Aorta (tissue), 5 donors: Measurements from ENCODE around the gene SHANK3. TPM values are rescaled to one million over a fixed set of nuclear protein-coding genes. Genes with fewer than 3 reads are reported as not detected.

Experiments
- ATAC-seq: fragments of 200-7000 bp; cut with Tn5 transposase; one replicate; pipeline ENCODE4 v1.9.1; 2022; ENCODE audit warnings: moderate library complexity; ENCODE audit not compliant: low FRiP score
- DNase-seq, 2 donors: peaks; one replicate each; pipeline ENCODE4 v3.0.0-alpha.2; 2020
- H3K27ac ChIP-seq, 2 donors: one replicate each; pipeline ENCODE4 v1.5.1; 2013; ENCODE audit warnings: low read length in 2 of 2, mild to moderate bottlenecking in 2 of 2, moderate library complexity in 2 of 2, control low read depth in 1 of 2, inconsistent platforms in 1 of 2, low read depth in 1 of 2
- H3K27me3 ChIP-seq, 2 donors: one replicate each; pipeline ENCODE4 v1.6.1; 2013; ENCODE audit warnings: control low read depth in 1 of 2, low read length in 1 of 2, mild to moderate bottlenecking in 1 of 2, moderate library complexity in 1 of 2; ENCODE audit not compliant: insufficient read depth in 2 of 2, control insufficient read depth in 1 of 2
- H3K36me3 ChIP-seq, 2 donors: one replicate each; pipeline ENCODE4 v1.6.1; 2013; ENCODE audit warnings: control low read depth in 1 of 2, low read length in 1 of 2, mild to moderate bottlenecking in 1 of 2; ENCODE audit not compliant: insufficient read depth in 2 of 2, control insufficient read depth in 1 of 2
- H3K4me1 ChIP-seq, 2 donors: one replicate each; pipeline ENCODE4 v1.6.1; 2013; ENCODE audit warnings: low read length in 2 of 2, control low read depth in 1 of 2, mild to moderate bottlenecking in 1 of 2, moderate library complexity in 1 of 2; ENCODE audit not compliant: insufficient read depth in 2 of 2, control insufficient read depth in 1 of 2
- H3K4me3 ChIP-seq, 2 donors: one replicate each; pipeline ENCODE4 v1.5.1; 2013; ENCODE audit warnings: low read length in 2 of 2, control low read depth in 1 of 2, mild to moderate bottlenecking in 1 of 2
- H3K9me3 ChIP-seq: one replicate; pipeline ENCODE4 v1.6.1; 2013; ENCODE audit warnings: mild to moderate bottlenecking, low read length; ENCODE audit not compliant: control insufficient read depth
- WGBS, 2 donors: extraction: QIAGEN DNeasy Blood & Tissue Kit; methylation state at CpG; one replicate each; pipeline ENCODE4 v1.1.7; 2013; 5-methylcytosine and 5-hydroxymethylcytosine counted together
- intact Hi-C, 2 donors: fragments of 100-400 bp; cut with DNase I; formaldehyde crosslinking; loops; one replicate each; pipeline versions ENCODE4 v1.14.2 to v1.15.0; 2022
- polyA plus RNA-seq, 2 donors: library from polyadenylated mRNA; stranded (reverse); fragments of 200-250 nt; gene quantifications; one replicate each; pipeline ENCODE4 v1.2.3, GENCODE V29; 2013
- total RNA-seq, 2 donors: library from RNA; stranded (reverse); fragmentation: NEBNext Ultra II Directional; extraction: Animal tissue kit (Norgen Biotek cat#: 25700); gene quantifications; one replicate each; pipeline ENCODE4 v1.2.1, GENCODE V29; 2021
- donor health status: healthy with polysubstance abuse.
- donor health status: Bipolar disorder and iron deficiency.
- donor health status: DM: no; HTN: no; CAD: no.
- donor health status: DM: no; HTN: no; CAD: no.
- donor health status: DM: yes; HTN: yes; CAD: no.

Gene SHANK3
- total and polyA plus RNA-seq, 4 donors: 0.63 to 62.9 (median 25.9) TPM

- peak in 1 of 2 donors; percentile 48 for DNase-seq
- 93 to 95% methylated on average over 21 of the region's 21 CpGs for WGBS, 2 donors
- Histone ChIP-seq H3K27ac (no peak overlapping the region), H3K36me3 (no peaks in the 10 kb centered on the region), H3K9me3 (no peaks in the 10 kb centered on the region), H3K4me1 (no peaks in the 10 kb centered on the region), H3K27me3 (no peaks in the 10 kb centered on the region), H3K4me3 (no peak overlapping the region)
- no peak for ATAC-seq
- intact Hi-C loops: no loop called here
Observed at GRCh38 chr22:50683086-50683993, 10.7 kb downstream of the SHANK3 start.

GRCh38 chr22:50683994-50684371, 11.4 kb downstream of the SHANK3 start:
- H3K36me3 ChIP-seq: no peaks in the 10 kb centered on the region
- 77 to 79% methylated on average over 6 of the region's 6 CpGs for WGBS, 2 donors
- H3K9me3 ChIP-seq: no peaks in the 10 kb centered on the region
- H3K27ac ChIP-seq: no peak overlapping the region
- no peaks in the 10 kb centered on the region for H3K27me3 ChIP-seq
- ATAC-seq (no peak), DNase-seq (peak in 1 of 2 donors; percentile 46)
- intact Hi-C loops: no loop called here
- no peaks in the 10 kb centered on the region for H3K4me1 ChIP-seq
- no peak overlapping the region for H3K4me3 ChIP-seq

- Histone ChIP-seq H3K27me3 (no peaks in the 10 kb centered on the region), H3K4me3 (no peak overlapping the region), H3K4me1 (no peaks in the 10 kb centered on the region), H3K9me3 (no peaks in the 10 kb centered on the region), H3K36me3 (no peaks in the 10 kb centered on the region), H3K27ac (no peak overlapping the region)
- DNase-seq (peak in 1 of 2 donors; percentile 59), ATAC-seq (no peak)
- WGBS, 2 donors: 85 to 90% methylated on average over 8 of the region's 8 CpGs
- intact Hi-C loops: no loop called here
Observed at GRCh38 chr22:50684501-50684900, 11.9 kb downstream of the SHANK3 start.

GRCh38 chr22:50684986-50685385, 12.4 kb downstream of the SHANK3 start:
- no peak overlapping the region for H3K4me3 ChIP-seq

GRCh38 chr22:50686794-50687193, 14.2 kb downstream of the SHANK3 start:
- 44 to 53% methylated on average over 9 of the region's 9 CpGs for WGBS, 2 donors
- Histone ChIP-seq H3K27ac (no peak overlapping the region), H3K9me3 (no peaks in the 10 kb centered on the region), H3K4me3 (no peak overlapping the region), H3K27me3 (no peaks in the 10 kb centered on the region), H3K36me3 (no peaks in the 10 kb centered on the region), H3K4me1 (no peaks in the 10 kb centered on the region)
- intact Hi-C loops: no loop called here
- DNase-seq (peak in 1 of 2 donors; percentile 12), ATAC-seq (no peak)

More at GRCh38 chr22:50684986-50685385, 12.4 kb downstream of the SHANK3 start:
- Histone ChIP-seq H3K4me1 (no peaks in the 10 kb centered on the region), H3K36me3 (no peaks in the 10 kb centered on the region), H3K27me3 (no peaks in the 10 kb centered on the region), H3K27ac (no peak overlapping the region), H3K9me3 (no peaks in the 10 kb centered on the region)
- DNase-seq: peak; percentile 31 to 69
- intact Hi-C loops: no loop called here
- WGBS, 2 donors: 5 to 18% methylated on average over 9 to 10 of the region's 10 CpGs
- ATAC-seq: no peak

GRCh38 chr22:50687829-50688228, 15.2 kb downstream of the SHANK3 start:
- no peaks in the 10 kb centered on the region for H3K36me3 ChIP-seq
- intact Hi-C loops: no loop called here
- ATAC-seq: no peak
- H3K9me3 ChIP-seq: no peaks in the 10 kb centered on the region
- peak; percentile 38 to 62 for DNase-seq
- no peak overlapping the region for H3K27ac ChIP-seq
- H3K4me1 ChIP-seq: no peaks in the 10 kb centered on the region
- no peak overlapping the region for H3K4me3 ChIP-seq
- H3K27me3 ChIP-seq: no peaks in the 10 kb centered on the region
- WGBS, 2 donors: 93 to 96% methylated on average over 10 of the region's 10 CpGs

GRCh38 chr22:50688448-50688847, 15.8 kb downstream of the SHANK3 start:
- H3K36me3 ChIP-seq: no peaks in the 10 kb centered on the region
- no peaks in the 10 kb centered on the region for H3K27me3 ChIP-seq
- ATAC-seq (no peak), DNase-seq (peak; percentile 21 to 53)
- H3K27ac ChIP-seq: no peak overlapping the region
- intact Hi-C loops: no loop called here
- H3K4me3 ChIP-seq: no peak overlapping the region
- no peaks in the 10 kb centered on the region for H3K4me1 ChIP-seq
- 78 to 84% methylated on average over 5 of the region's 5 CpGs for WGBS, 2 donors
- no peaks in the 10 kb centered on the region for H3K9me3 ChIP-seq

GRCh38 chr22:50691521-50691920, 18.9 kb downstream of the SHANK3 start:
- Histone ChIP-seq H3K36me3 (no peaks in the 10 kb centered on the region), H3K4me3 (no peak overlapping the region), H3K9me3 (no peaks in the 10 kb centered on the region), H3K4me1 (no peaks in the 10 kb centered on the region), H3K27ac (no peak overlapping the region), H3K27me3 (no peaks in the 10 kb centered on the region)
- intact Hi-C loops: no loop called here
- ATAC-seq (no peak), DNase-seq (peak in 1 of 2 donors; percentile 24)
- WGBS, 2 donors: 9 to 28% methylated on average over 2 of the region's 2 CpGs

GRCh38 chr22:50693462-50693861, 20.8 kb downstream of the SHANK3 start:
- Histone ChIP-seq H3K4me3 (no peak overlapping the region), H3K4me1 (no peaks in the 10 kb centered on the region), H3K9me3 (no peaks in the 10 kb centered on the region), H3K27ac (no peak overlapping the region), H3K36me3 (no peaks in the 10 kb centered on the region), H3K27me3 (no peaks in the 10 kb centered on the region)
- no peak for ATAC-seq
- DNase-seq: no peak
- intact Hi-C loops: no loop called here
- WGBS, 2 donors: 70 to 71% methylated on average over 6 of the region's 6 CpGs
